Inflammatory macrophage treated with lipopolysaccharide for 1 hour (primary cell): ENCODE data around the gene AHCYL1.

Experiments used
- DNase-seq, 2 donors: peaks; one replicate each; pipeline ENCODE4 v3.0.0-alpha.2; 2020 to 2022

AHCYL1 gene

DNA sequence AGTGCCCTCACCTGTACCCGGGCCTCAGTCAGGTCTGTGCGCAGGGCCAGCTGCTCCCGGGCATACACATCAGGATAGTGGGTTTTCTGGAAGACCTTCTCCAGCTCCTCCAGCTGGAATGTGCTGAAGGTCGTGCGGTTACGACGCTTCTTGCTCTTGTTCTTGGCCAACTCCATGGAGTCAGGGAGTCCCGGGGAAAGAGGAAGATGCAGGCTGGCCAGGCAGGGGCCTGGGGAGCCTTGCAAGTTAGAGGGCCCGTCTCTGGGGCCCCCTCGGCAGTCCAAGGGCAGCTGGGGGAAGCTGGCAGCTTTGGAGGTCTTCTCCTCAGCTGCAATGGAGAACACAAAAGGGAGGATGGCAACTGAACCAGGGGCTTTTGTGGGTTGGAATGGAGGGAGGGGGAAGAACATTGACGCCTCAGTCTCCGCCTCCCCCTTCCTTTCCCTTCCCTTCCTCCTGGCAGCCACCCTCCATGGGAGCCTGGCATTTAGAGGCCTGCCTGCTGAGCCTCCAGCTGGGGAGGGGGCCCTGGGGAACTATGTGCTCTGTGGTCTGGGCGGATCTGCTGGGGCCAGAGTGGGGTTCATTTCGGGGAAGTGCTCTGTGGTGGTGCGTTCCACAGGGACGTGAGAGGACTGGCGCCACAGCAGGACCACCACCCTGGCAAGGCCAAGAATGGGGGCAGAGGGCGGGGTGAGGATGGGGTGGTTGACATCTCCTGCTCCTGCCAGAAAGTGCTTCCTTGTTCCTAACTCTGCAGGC lies 80.2 kb downstream of the AHCYL1 start:
- DNase-seq, result no peak

DNA sequence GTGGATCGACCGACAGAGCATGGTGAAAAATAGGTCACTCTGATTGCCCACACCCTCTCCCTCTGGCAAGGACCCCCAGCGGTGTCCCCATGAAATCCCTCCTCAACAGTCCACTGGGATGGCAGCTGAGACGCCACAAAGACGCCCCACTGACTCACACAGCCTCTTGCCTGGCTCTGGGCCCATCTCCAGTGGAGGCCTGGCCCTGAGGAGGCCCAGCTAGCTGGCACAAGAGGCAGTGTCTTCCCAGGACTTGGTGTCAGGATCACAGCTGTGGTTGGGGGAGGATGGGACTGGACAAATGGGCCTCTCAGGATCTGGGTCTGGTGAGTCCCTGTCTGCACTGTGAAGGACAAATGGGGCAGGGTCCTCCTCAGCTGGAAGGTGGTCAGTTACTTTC lies 81.3 kb downstream of the AHCYL1 start:
- no peak for DNase-seq

GRCh38 chr1:110067479-110067892 lies 82.9 kb downstream of the AHCYL1 start:
- DNase-seq, result no peak

DNA sequence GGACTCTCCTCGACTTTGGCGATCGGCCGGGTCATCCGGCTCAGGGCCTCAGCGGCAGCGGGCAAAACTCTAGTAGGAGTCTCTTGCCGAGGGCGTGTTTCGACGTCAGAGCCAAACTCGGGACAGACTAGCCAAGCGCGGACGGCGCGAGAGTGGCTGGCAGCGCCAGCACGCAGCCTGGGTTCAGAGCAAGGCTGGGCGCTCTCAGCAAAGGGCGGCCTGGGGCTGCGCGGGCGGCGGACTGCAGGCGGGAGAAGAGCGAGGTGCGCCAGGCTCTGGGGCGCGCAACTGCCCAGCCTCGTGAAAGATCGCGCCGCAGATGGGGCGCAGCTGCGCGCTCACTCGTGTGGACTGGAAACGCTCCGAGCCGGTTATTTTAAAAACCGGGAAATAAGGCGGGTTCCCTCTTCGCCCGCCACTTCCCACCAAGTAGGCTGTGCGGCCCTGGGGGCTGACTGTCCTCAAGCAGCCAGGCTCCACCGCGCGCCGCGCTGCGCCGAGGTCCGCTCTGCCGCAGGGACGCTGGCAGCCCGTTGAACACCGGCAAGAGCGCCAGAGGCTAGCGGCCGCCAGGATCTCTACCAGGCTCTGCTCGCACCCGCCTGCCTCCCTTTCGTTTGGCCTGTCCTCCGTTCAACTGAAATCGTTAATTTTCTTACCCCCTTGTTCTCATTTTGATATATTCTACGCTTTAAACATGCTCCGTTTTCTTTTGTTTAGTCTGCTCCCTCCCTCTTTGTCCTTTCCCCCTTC lies 83.5 kb downstream of the AHCYL1 start:
- peak in 1 of 2 donors; percentile 27 for DNase-seq

DNA sequence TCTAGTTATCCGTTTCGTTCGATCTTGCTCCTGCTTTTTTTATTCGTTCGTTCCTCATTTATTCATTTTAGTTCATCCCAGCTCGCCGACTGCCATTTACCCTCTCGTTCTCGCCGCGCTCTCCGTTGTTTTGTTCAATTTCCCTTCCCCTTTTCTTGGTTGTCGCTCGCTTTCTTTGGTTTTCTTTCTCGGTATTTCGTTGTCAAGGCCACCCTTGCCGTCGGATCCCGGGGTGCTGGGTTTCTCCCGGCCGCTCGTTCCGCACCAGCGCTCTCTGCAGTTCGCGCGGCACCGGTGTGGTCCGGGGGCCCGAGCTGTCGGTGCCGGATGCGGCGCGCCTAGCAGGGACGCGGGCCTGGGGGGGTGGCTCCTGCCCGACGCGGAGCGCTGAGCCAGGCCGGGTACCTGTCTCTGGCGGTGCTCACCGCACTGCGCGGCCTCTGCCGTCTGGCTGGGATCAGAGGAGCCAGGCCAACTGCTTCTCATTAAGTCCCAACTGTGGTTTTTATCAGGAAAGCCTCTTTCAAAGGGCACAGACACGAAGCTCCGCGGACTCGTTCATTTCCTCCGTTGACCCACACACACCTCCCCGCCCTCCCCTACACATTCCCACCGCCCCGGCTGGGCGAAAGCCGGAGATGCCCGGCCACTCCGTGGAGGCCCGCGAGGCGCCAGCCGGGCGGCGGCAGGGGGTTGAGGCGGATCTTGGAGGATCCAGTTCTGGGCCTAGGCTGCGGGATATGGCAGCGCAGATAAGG lies 84.3 kb downstream of the AHCYL1 start:
- peak; percentile 12 to 48 for DNase-seq

DNA sequence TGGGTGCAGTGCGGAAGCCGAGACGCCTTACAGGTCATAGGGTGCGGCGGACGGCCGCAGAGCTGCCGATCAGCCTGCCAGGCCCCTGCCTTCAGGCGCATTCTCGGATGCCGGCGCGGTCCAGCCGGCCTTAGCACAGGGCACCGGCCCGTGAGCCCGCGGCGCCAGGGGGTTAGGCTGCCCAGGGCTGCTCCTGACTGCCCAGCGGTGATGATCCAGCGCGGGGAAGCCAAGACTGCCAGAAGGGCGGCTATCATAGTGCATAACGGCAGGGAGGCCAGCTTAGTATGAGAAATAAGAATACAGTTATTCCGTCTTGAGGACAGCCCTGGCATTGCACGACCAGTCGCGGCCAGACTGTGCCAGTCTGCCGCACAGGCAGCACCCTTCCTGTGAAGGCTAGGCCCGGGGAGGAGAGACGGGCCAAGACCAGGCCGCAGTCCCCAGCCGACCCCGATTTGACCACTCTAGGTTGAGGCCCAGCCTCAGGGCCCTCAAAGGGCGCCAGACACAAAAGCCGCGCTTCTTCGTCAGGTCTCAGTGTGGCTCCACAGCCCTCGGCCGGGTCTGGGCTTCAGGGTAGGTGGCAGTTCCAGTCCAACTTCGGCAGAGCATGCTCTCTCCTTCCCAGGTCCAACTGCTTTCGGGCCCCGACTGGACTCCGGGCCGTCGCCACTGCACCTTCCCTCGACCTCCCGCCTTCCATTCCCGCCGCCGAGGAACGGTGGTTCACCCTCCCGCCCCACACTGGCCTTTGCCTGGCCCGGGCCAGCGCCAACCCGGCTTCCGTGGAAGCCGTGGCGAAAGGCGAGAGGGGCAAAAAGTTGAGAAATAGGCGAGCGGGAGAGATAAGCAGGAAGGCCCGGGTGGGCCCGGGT lies 85.1 kb downstream of the AHCYL1 start:
- no peak for DNase-seq

- no peak for DNase-seq
These were observed 85.7 kb downstream of the AHCYL1 start for GRCh38 chr1:110070282-110070669.

DNA sequence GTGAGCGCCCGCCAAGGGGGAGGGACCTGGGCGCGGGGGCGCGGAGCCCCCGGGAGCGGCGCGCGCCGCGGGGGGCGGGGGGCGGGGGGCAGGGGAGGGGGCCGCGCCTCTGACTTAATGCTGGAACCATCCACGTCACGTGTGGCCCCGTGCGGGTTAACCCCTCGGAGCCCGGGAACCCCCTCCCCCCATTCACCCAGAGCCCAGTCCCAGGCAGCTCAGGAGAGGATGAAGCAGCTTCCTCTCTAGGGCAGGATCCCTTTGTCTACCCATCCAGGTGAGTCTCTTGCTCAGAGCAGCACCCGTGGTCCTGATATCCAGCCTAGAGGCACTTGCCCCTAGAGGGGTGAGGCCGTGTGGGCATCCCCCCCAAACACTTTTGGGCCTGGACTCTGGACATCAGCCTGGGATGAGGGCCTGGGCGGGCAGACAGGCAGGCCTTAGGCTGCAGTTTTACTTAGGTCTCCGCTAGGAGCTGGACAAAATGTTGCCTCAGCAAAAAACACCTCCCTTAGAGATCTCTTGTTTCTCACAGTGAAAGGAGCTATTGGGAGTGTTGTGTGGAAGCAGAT lies 86.2 kb downstream of the AHCYL1 start, which contains the start of gene ALX3:
Gene ALX3 (minus strand): TSS at position 2 of the 572 bp plus-strand sequence. CDS start 60 bp downstream, outside the sequence.
- DNase-seq, result no peak
